Measurements from ENCODE around the gene PCDHGC4.
A peak's percentile ranks its signal among the peaks of the same experiment; 100 is the strongest.

Gene PCDHGC4

DNA sequence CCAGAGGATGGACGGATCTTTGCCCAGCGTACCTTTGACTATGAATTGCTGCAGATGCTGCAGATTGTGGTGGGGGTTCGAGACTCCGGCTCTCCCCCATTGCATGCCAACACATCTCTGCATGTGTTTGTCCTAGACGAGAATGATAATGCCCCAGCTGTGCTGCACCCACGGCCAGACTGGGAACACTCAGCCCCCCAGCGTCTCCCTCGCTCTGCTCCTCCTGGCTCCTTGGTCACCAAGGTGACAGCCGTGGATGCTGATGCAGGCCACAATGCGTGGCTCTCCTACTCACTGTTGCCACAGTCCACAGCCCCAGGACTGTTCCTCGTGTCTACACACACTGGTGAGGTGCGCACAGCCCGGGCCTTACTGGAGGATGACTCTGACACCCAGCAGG lies 5.9 kb downstream of the PCDHGC4 start:
- DNase-seq: no peak

DNA sequence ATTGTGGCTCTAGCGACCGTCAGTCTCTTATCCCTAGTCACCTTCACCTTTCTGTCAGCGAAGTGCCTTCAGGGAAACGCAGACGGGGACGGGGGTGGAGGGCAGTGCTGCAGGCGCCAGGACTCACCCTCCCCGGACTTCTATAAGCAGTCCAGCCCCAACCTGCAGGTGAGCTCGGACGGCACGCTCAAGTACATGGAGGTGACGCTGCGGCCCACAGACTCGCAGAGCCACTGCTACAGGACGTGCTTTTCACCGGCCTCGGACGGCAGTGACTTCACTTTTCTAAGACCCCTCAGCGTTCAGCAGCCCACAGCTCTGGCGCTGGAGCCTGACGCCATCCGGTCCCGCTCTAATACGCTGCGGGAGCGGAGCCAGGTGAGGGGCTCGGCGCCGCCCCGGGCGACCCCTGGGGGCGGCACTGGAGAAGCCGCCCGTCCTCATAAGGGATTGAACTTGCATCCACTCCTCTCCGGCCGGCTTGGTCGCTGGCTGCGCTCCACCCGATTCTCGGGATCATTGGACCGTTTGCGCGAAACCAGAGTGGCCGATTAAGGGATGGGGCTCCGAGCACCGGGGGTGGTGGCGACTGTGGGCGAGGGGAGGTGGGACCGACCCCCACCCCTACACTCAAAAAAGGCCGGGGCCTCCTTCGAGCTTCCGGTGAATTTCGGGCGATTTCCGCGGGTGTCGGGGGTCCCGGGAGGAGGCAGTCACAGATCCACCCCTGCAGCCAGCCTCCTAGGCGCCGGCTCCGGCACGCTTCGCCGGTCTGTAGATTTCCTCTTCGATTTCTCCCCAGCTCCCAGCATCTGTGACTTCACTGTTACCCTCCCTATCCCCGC lies 6.7 kb downstream of the PCDHGC4 start:
- DNase-seq: peak; percentile 66

DNA sequence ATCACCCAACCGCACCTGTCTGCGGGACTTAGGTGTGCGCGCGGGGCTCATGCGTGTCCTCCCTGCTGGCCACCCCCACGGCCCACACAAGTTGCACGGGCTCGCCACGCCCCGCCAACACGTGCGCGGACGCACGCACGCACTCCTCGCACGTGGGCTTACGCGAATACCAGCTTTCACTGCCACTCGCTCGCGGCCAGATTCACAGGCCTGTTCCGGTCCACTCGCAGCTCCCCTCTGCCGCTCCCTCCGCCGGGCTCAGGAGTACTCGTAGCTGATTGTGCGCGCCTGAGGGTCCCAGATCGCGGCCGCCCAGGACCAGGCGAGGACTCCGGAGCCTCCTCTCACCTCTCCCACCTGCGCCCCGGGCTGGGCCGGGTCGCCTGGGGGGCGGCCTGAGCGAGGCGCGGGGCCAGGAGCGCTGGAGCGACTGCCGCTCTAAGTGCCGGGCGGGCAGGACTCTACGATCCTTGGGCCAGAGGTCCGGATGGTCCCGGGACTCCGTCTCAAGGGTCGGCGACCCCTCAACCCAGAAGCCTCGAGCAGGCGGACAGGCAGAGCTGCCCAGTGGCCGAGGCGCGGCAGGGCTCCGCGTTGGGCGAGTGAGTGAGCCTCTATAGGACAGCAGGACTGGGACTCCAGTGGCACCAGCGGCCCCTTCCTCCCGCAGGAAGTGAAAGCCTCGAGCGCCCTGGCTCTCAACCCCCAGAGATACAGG lies 7.5 kb downstream of the PCDHGC4 start:
- DNase-seq: peak; percentile 71

DNA sequence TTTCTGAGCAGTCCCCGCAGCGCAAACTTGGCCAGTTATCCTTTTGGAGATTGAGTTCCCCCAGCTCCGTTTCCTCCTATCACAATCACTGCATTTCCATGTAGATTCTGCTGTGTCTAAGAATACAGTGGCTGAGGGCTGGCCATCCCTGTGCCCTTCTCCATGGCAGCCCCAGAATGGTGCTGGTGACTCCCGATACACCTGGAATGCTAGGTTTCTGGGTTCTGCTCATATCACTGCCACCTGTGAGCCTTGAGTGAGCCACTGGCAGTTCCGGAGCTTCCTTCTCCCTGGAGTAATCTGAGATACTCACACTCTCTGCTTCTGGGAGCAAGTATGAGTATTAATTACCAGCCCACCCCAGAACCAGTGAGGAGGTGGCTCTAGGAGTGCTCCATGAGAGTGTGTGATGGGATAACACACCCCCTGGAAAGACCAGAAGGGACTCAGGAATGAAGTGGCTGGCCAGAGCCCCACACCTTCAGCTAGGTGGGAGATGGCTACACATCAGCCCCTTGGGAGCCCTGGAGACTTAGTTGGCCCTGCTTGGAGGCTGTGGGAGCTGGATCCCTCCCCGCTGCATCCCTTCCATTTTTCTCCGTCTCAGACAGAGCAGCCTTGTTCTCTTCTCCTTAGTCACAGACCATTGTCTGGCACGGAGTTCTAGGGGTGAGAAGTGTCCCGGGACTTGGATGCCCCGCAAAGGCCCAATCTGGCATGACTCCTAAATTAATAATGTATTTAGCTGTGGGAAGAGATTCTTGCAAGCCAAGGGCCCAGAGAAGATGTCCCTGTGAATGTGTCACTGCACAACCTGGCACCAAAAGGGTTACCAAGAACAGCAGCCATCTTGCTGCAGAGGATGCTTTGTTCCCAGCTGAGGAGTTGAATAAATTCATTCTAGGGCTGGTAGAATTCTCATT lies 8.9 kb downstream of the PCDHGC4 start:
- peak; percentile 62 for DNase-seq

DNA sequence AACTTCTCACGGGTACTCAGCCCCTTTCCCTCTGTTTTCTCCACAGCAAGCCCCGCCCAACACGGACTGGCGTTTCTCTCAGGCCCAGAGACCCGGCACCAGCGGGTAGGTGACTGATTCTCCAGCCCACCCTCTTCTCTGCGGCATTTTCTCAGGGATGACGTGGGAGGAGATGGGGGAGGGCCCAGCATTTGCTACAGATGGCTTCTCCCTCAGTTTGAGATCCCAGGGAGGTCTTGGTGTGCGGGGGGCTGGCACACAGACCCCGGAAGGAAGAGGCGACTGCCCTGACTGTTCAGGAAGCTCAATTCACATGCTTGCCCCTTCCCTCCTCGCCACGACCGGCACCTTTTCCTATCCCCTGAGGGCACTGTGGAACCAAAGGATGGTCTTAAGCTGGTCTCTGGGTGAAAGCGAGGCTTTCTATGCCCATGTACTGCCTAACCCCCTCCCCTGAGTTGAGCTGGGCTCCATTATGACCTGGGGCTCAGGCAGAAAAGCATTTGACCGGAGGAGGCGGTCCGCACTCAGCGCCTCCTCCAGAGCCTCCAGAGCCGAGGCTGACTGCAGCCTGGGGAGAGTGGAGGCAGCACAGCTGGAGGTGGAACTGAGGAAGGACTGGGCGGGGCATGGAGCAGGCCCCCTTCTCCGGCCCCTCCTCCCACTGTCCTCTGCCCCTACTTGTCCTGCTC lies 10.1 kb downstream of the PCDHGC4 start:
- peak; percentile 77 for DNase-seq

DNA sequence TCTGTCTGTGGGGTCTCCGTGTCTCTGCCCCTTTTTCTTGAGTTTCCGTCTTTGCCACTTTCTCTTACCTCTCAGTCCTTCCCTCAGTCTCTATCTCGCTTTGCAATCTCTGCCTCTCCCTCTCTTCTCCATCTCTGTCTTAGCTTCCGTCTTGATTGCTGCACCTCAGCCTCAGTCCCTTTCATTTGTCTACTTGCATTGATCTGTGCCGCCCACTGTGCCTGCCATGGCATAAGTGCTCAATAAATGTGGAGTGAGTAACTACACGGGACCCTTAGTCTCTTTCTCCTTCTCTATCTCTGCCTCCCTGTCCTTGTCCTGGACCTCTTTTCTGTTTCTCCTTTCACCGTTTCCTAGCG lies 10.6 kb downstream of the PCDHGC4 start:
- DNase-seq: no peak

DNA sequence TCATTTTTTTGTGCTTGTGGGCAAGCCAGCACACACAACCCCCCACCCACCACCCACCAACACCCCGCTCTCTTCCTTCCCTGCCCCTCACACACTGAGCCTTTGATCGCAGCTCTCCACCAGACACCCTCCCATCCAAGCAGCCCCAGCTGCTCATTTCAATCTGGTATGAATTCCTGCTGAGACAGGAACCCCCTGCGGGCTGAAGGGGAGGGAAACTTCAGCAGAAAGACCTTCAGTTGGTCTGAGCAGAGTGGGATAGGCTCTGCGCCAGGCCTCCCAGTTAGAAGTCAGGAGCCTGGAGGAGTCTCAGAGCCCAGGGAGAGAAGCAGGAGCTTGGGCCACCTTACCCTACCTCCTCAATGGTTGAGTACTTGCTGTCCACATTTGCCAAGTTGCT lies 11.2 kb downstream of the PCDHGC4 start:
- DNase-seq: peak; percentile 39

DNA sequence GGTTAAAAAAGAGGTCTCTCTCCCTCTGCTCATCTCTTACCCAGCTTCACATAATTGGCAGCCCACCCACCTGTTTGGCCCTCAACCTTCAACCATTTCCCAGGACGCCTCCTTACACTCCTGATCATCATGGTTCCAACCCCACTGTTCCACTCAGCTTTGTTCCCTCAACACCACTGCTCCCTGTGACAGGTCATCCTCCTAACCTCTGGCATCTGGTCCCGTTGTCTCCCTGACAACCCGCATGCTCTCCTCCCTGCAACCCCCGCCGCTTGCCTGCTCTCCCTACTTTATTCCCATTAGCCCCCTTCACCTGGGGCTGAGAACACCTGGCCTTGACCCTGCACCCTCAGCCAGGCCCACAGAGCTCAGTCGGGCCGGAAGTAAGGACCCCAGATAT lies 16.9 kb downstream of the PCDHGC4 start:
- no peak for DNase-seq

DNA sequence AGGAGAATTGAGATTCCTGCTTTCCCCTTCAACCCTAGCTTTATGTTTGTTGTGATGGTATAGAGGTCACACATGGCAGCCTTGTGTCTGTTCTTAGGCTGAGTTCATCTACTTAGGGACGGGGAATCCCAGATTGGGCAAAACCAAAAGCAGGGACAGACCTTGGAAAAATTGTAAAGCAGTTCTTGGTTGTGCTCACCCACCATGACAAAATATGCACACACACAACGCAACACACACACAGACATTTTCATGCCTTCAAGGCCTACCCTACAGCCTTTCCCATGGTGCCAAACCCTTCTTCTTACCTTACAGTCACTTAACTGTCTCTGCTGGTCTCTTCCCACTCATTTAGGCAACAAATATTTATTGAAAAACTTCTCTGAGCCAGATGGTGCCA lies 18.9 kb downstream of the PCDHGC4 start:
- DNase-seq: no peak

DNA sequence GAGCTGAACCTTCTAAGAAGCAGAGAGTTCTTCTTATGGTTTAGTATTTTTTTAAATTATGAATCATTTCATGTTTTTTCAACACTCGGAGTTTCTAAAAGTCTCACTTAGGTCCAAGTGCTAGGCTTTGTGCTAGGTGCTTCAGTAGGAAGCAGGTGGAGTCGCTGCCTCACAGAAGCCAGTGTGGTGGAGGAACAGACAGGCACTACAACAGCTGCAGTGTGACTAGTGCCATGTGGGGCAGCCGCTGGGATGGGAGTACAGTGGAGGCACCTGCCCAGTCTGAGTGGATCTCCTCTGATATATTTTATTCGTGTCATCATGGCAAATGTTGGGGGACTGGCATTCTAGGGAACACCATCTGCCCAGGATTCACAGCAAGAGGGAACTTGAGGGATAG lies 19.4 kb downstream of the PCDHGC4 start:
- no peak for DNase-seq

DNA sequence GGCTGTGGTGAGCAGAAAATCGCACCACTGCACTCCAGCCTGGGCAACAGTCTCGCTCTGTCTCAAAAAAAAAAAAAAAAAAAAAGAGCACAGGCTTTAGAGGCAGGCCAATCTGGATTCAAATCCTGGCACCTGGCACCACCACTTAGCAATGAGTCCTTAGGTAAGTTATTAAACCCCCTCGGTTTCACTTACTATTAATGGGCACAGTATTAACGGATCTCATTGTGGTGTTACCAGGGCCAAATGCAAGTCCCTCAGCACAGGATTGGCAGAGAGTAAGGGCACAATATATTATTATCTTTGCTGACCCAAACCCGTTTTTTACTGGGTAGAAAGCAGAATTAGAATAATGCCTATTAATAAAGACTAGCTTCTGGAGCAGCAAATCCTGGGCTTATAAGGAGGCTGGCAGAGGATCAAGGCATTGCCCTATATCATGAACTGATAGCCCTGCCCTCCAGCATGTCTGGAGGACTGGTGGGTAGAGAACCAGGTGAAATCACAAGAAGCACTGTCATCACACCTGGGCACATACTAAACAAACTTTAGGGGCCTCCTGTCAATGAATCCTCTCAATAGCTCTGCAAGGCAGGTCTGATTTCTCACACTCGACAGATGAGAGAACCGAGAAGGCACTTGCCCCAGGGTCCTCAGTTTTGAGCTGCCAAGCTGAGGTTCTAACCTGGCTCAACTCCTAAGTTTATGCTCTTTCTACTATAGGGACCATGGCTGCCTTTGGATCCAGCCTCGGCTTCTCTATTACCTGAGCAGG lies 21.7 kb downstream of the PCDHGC4 start:
- no peak for DNase-seq

DNA sequence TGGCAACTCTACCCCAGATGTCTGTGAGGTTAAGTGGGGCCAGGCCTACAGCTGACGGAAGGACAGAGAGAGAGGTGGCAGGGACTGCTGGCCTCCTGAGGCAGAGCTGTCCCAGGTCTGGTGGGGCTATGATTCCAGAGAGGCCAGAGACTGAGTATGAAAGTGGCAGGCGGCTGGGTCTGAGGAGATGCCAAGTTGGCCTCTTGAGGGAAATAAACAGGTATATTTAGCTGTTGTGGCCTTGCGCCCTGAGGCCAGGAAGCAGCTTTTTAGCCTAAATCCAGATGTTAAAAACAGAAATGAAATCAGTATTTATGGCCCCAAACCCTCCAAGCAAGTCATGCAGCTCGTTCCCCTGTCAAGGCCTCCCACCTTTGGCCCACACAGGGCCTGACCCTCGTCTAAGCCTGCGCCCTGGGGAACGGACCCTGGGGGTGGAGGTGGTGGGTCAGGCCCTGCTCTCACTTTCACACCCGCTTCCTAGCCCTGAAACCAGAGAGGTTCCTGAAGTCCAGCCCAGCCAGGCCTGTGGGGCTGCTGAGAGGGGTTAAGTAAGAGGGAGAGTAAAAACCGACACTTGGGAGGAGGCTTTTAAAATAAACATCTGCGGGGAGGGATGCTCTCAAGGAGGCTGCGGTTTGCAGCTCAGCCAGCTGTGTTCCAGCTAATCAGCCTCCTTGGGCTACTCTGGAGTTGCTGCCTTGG lies 22.7 kb downstream of the PCDHGC4 start:
- no peak for DNase-seq

DNA sequence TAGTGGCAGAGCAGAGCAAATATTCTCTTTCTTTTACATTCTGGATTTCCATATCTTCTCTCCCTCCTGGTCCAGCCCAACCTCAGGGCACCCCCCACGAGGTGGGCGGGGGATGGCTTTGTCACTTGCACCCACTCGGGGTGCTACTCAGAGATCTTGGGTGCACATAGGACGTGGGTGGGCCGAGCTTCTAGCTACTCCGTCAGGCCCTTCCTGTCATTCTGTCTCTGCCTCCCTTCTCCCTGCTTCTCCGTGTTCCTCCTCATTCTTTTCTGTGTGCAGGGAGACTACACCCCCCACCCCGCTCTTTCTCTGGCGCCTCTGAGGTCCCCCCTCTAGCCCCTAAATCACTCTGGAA lies 23.6 kb downstream of the PCDHGC4 start:
- DNase-seq: no peak

DNA sequence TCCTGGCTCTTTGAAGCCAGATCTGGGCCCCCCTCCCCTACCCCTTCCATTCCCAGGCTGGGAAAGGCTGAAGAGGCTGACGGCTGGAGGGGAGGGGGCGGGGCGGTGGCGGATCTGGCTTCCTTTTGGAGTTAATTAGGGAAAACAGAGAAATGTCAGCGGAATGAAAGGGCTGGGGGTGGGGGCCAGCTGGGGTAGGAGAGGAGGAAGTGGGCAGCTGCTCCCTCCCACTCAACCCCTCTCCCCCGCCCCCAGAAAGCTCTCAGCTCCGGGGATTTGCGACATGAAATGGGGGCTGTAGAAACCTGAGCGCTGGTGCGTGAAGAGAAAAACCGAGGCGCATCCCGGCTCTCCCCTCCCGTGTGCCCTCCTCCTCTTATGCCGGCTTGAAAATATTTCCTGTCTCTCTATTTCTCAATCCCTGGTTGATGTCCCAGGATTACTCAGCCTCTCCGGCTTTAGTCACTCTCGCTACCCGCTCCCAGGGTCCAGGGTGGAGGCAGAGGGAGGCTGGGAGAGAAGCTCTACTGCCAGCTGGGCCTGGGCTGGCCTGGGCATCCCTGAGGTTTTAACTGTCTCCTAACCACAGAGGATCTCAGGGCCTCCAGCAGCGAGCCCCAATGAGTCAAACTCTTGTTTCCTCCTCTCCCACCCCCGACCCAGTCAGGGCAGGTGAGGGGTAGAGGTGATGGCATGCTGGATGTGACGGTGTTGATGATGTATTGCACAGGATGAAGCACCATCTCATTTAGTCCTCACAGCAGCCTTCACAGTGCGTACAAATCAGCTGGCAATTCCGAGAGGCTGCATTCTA lies 24.2 kb downstream of the PCDHGC4 start:
- peak; percentile 83 for DNase-seq

DNA sequence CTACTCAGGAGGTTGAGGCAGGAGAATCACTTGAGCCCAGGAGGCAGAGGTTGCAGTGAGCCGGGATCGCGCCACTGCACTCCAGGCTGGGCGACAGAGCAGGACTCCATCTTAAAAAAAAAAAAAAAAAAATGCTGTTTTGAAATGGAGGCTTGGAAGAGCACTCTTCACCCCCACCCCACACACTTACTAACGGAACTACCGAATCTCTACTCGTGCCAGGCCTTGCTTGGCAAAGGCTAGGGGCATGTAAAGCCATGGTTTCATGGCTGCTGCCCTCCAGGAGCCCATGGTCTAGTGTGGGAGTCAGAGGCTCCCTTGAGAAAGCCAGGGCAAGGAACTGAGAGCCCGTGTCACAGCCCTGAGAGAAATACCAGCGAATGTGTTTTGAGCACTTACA lies 25.3 kb downstream of the PCDHGC4 start:
- DNase-seq: no peak

DNA sequence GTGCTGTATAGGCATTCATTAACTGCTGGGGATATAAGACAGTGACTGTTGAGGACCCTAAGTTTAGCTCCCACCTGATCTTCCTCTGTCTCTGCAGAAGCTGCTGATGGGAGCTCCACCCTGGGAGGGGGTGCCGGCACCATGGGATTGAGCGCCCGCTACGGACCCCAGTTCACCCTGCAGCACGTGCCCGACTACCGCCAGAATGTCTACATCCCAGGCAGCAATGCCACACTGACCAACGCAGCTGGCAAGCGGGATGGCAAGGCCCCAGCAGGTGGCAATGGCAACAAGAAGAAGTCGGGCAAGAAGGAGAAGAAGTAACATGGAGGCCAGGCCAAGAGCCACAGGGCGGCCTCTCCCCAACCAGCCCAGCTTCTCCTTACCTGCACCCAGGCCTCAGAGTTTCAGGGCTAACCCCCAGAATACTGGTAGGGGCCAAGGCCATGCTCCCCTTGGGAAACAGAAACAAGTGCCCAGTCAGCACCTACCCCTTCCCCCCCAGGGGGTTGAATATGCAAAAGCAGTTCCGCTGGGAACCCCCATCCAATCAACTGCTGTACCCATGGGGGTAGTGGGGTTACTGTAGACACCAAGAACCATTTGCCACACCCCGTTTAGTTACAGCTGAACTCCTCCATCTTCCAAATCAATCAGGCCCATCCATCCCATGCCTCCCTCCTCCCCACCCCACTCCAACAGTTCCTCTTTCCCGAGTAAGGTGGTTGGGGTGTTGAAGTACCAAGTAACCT lies 26.2 kb downstream of the PCDHGC4 start:
- DNase-seq: no peak

DNA sequence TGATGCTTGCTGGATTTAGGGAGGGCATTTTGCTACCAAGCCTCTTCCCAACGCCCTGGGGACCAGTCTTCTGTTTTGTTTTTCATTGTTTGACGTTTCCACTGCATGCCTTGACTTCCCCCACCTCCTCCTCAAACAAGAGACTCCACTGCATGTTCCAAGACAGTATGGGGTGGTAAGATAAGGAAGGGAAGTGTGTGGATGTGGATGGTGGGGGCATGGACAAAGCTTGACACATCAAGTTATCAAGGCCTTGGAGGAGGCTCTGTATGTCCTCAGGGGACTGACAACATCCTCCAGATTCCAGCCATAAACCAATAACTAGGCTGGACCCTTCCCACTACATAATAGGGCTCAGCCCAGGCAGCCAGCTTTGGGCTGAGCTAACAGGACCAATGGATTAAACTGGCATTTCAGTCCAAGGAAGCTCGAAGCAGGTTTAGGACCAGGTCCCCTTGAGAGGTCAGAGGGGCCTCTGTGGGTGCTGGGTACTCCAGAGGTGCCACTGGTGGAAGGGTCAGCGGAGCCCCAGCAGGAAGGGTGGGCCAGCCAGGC lies 27.0 kb downstream of the PCDHGC4 start:
- DNase-seq: no peak

DNA sequence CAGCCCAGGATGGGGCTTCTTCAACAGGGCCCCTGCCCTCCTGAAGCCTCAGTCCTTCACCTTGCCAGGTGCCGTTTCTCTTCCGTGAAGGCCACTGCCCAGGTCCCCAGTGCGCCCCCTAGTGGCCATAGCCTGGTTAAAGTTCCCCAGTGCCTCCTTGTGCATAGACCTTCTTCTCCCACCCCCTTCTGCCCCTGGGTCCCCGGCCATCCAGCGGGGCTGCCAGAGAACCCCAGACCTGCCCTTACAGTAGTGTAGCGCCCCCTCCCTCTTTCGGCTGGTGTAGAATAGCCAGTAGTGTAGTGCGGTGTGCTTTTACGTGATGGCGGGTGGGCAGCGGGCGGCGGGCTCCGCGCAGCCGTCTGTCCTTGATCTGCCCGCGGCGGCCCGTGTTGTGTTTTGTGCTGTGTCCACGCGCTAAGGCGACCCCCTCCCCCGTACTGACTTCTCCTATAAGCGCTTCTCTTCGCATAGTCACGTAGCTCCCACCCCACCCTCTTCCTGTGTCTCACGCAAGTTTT lies 27.6 kb downstream of the PCDHGC4 start:
- DNase-seq: peak; percentile 84

Data from retina (tissue), 1 donor.